B cell (primary cell): ENCODE data around the gene RANBP3. TPM values are rescaled to one million over a fixed set of nuclear protein-coding genes. Genes with fewer than 3 reads are reported as not detected.

Experiments
- ATAC-seq: fragments of 200-7000 bp; cut with Tn5 transposase; one replicate; pipeline ENCODE4 v1.10.0; 2021; ENCODE audit warnings: low read depth, mild to moderate bottlenecking, moderate number of reproducible peaks, moderate library complexity
- CTCF ChIA-PET: fragments of 350-600 bp; sonication (Branson Sonifier 250); formaldehyde crosslinking; loops from one replicate; lab custom pipeline; 2021; ENCODE audit warnings: antibody characterized with exemption, inconsistent platforms; lab: Charles Lee
- POLR2A ChIA-PET: fragments of 350-600 bp; sonication (Branson Sonifier 250); formaldehyde crosslinking; loops from one replicate; lab custom pipeline; 2021; ENCODE audit warnings: antibody characterized with exemption; lab: Charles Lee
- DNase-seq: peaks from one replicate; pipeline ENCODE4 v3.0.0; 2013
- H2AFZ ChIP-seq: 2 replicates; pipeline ENCODE4 v1.6.1; 2012; ENCODE audit warnings: mild to moderate bottlenecking, low read depth, low read length; ENCODE audit not compliant: insufficient read depth, poor library complexity, severe bottlenecking
- H3K27ac ChIP-seq, 2 donors: 1 replicate in 1 of 2; 2 replicates in 1 of 2; pipeline ENCODE4 v1.5.1; 2012 to 2013; ENCODE audit warnings: low read length in 2 of 2, mild to moderate bottlenecking in 2 of 2, moderate library complexity in 1 of 2
- H3K27me3 ChIP-seq, 4 experiments: fragments of 200-600 bp in 1 of 4; sonication (generic) in 1 of 4; replicated peaks in 1 of 4; 1 replicate in 2 of 4; 2 replicates in 2 of 4; pipeline versions ENCODE4 v1.6.1 to v1.7.0; 2013 to 2016; ENCODE audit warnings: low read length in 3 of 4, mild to moderate bottlenecking in 2 of 4, mixed read lengths in 1 of 4, moderate library complexity in 1 of 4; ENCODE audit not compliant: insufficient read depth in 4 of 4, control insufficient read depth in 3 of 4; ENCODE audit errors: control extremely low read depth in 1 of 4
- H3K36me3 ChIP-seq, 2 experiments: replicated peaks in 1 of 2; 1 replicate in 1 of 2; 2 replicates in 1 of 2; pipeline versions ENCODE4 v1.6.1 to v1.7.1; 2013; ENCODE audit warnings: low read length in 1 of 2; ENCODE audit not compliant: insufficient read depth in 2 of 2, control insufficient read depth in 1 of 2; ENCODE audit errors: control extremely low read depth in 1 of 2, extremely low read depth in 1 of 2
- H3K4me1 ChIP-seq, 2 donors: fragments of 200-600 bp in 1 of 2; sonication (generic) in 1 of 2; 1 replicate in 1 of 2; 2 replicates in 1 of 2; pipeline versions ENCODE4 v1.5.1 to v1.6.1; 2013 to 2017; ENCODE audit warnings: low read length in 2 of 2; ENCODE audit not compliant: control insufficient read depth in 2 of 2, insufficient read depth in 2 of 2
- H3K4me2 ChIP-seq: replicated peaks from 2 replicates; pipeline ENCODE3; 2012; ENCODE audit warnings: mild to moderate bottlenecking, low read depth, low read length; ENCODE audit not compliant: poor library complexity, severe bottlenecking
- H3K4me3 ChIP-seq, 5 experiments: fragments of 200-600 bp in 1 of 5; sonication (generic) in 1 of 5; 1 replicate in 3 of 5; 2 replicates in 2 of 5; pipeline versions ENCODE4 v1.5.1 to v1.7.0; 2011 to 2016; ENCODE audit warnings: low read length in 4 of 5, mild to moderate bottlenecking in 4 of 5, low read depth in 2 of 5, control low read depth in 1 of 5, moderate library complexity in 1 of 5; ENCODE audit not compliant: insufficient read depth in 1 of 5; ENCODE audit errors: control extremely low read depth in 1 of 5, extremely low read depth in 1 of 5
- H3K79me2 ChIP-seq: fragments of 200-600 bp; sonication (generic); one replicate; pipeline ENCODE4 v1.6.0; 2016; ENCODE audit warnings: low read length; ENCODE audit not compliant: control insufficient read depth, insufficient read depth
- H3K9ac ChIP-seq: fragments of 200-600 bp; sonication (generic); 2 replicates; pipeline ENCODE4 v1.6.1; 2017; ENCODE audit warnings: mild to moderate bottlenecking, low read length, moderate library complexity
- H3K9me3 ChIP-seq, 3 donors: one replicate each; pipeline versions ENCODE4 v1.6.1 to v1.7.1; 2013; ENCODE audit warnings: low read length in 2 of 3; ENCODE audit not compliant: control insufficient read depth in 2 of 3, insufficient read depth in 1 of 3; ENCODE audit errors: control extremely low read depth in 1 of 3
- H4K20me1 ChIP-seq: 2 replicates; pipeline ENCODE4 v1.6.0; 2012; ENCODE audit warnings: mild to moderate bottlenecking, low read length; ENCODE audit not compliant: insufficient read depth, control insufficient read depth, poor library complexity, severe bottlenecking
- H3K27ac Mint-ChIP-seq: one replicate; pipeline ENCODE4 v1.8.0; 2021; ENCODE audit warnings: mixed read lengths
- H3K27me3 Mint-ChIP-seq: one replicate; pipeline ENCODE4 v1.8.0; 2021; ENCODE audit warnings: mixed read lengths
- H3K4me1 Mint-ChIP-seq: one replicate; pipeline ENCODE4 v1.8.0; 2021; ENCODE audit warnings: mixed read lengths
- H3K4me3 Mint-ChIP-seq: one replicate; pipeline ENCODE4 v1.8.0; 2021; ENCODE audit warnings: mixed read lengths
- H3K9me3 Mint-ChIP-seq: one replicate; pipeline ENCODE4 v1.8.0; 2022; ENCODE audit warnings: mixed read lengths; ENCODE audit not compliant: insufficient read depth
- EZH2 ChIP-seq: IDR thresholded peaks from 2 replicates; pipeline ENCODE4 v1.6.1; 2012; ENCODE audit warnings: borderline replicate concordance, low read depth, mild to moderate bottlenecking, moderate library complexity, low read length; ENCODE audit not compliant: insufficient read depth, poor library complexity, severe bottlenecking
- WGBS: methylation state at CpG from one replicate; pipeline ENCODE4 v1.1.5; 2013; ENCODE audit warnings: missing lambda C conversion rate; ENCODE audit not compliant: insufficient coverage; 5-methylcytosine and 5-hydroxymethylcytosine counted together
- intact Hi-C: fragments of 100-400 bp; cut with micrococcal nuclease; formaldehyde crosslinking; loops from one replicate; pipeline ENCODE4 v1.10.0; 2022
- polyA plus RNA-seq: library from polyadenylated mRNA; depleted of rRNA; stranded (reverse); fragments of >200 nt; gene quantifications from 2 replicates; pipeline ENCODE4 v1.2.3, GENCODE V29; 2012
- total RNA-seq, 2 donors: library from RNA; stranded (reverse); fragments of 120-200 nt in 1 of 2; gene quantifications; 1 replicate in 1 of 2; 2 replicates in 1 of 2; pipeline versions ENCODE4 v1.2.3 to v1.2.4, GENCODE V29; 2013 to 2022
- TF ChIP-seq, protein P1 (sequence below): fragments of 200-600 bp; IDR thresholded peaks from one replicate; pipeline ENCODE4 v1.8.0; 2022; ENCODE audit warnings: antibody characterized with exemption, mild to moderate bottlenecking

The RANBP3 gene
- total and polyA plus RNA-seq, 2 donors (not counting 1 experiment from before 2014, with no cell fraction given): 86.7 to 91.7 TPM

DNA sequence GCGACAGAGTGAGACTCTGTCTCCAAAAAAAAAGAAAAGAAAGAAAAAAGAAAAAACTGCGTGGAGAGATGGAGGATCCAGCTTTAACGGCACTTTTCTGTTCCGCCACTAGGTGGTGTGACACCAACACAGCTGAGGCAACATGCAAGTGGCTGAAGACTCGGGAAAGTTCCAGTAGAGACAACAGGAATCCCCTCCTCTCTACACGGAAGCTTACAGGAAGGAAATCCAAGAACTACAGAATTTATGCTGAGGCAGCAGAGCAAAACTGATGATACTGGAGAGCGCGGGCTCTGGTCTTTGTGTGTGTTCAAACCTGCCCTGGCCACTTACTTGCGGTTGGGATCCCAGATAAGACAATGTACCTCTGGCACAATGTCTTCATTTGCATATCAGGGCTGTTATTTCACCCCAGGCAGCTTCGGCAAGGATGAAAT is 9.9 kb downstream of the RANBP3 start:
- Mint-ChIP-seq H3K27me3 (no peaks in the 10 kb centered on the region), H3K4me1 (peaks cover 76% of the 10 kb centered on the region), H3K27ac (peak overlapping the region; percentile 70), H3K9me3 (no peaks in the 10 kb centered on the region), H3K4me3 (no peak overlapping the region)
- H3K9ac ChIP-seq: no peak overlapping the region
- peak overlapping the region in 1 of 2 donors; percentile 3 for H3K27ac ChIP-seq
- ChIA-PET POLR2A (interaction anchor here (0.5 to 0.9 kb wide), 3 partner anchors 10 to 1304 kb away, joined by 5 to 12 read pairs (median 6); partner anchors contain the start of gene RANBP3), CTCF (interaction anchor here (0.6 to 6.4 kb wide), 21 partner anchors 8 to 449 kb away, joined by 3 to 51 read pairs (median 5); partner anchors contain the start of gene RANBP3)
- peak overlapping the region; percentile 15 for H2AFZ ChIP-seq
- ATAC-seq: peak; percentile 82
- DNase-seq: peak; percentile 70
- H3K36me3 ChIP-seq: peaks cover 0 to 18% of the 10 kb centered on the region in 2 experiments
- intact Hi-C loops: loop anchor here (5.0 kb wide), 1 partner anchor 54 kb away; no protein-coding TSS in a partner anchor
- peaks cover 18 to 35% of the 10 kb centered on the region in 2 donors for H3K4me1 ChIP-seq
- no peak for TF ChIP-seq EZH2
- TF ChIP-seq, protein P1, sequence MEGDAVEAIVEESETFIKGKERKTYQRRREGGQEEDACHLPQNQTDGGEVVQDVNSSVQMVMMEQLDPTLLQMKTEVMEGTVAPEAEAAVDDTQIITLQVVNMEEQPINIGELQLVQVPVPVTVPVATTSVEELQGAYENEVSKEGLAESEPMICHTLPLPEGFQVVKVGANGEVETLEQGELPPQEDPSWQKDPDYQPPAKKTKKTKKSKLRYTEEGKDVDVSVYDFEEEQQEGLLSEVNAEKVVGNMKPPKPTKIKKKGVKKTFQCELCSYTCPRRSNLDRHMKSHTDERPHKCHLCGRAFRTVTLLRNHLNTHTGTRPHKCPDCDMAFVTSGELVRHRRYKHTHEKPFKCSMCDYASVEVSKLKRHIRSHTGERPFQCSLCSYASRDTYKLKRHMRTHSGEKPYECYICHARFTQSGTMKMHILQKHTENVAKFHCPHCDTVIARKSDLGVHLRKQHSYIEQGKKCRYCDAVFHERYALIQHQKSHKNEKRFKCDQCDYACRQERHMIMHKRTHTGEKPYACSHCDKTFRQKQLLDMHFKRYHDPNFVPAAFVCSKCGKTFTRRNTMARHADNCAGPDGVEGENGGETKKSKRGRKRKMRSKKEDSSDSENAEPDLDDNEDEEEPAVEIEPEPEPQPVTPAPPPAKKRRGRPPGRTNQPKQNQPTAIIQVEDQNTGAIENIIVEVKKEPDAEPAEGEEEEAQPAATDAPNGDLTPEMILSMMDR: peak; percentile 94
- no peaks in the 10 kb centered on the region for H3K27me3 ChIP-seq
- no peaks in the 10 kb centered on the region for H3K9me3 ChIP-seq
- H3K79me2 ChIP-seq: peaks cover 100% of the 10 kb centered on the region
- 19% methylated on average over 10 of the region's 10 CpGs for WGBS
- peaks cover 96% of the 10 kb centered on the region for H4K20me1 ChIP-seq
- no peak overlapping the region for H3K4me3 ChIP-seq
- H3K4me2 ChIP-seq: peak overlapping the region; percentile 26

DNA sequence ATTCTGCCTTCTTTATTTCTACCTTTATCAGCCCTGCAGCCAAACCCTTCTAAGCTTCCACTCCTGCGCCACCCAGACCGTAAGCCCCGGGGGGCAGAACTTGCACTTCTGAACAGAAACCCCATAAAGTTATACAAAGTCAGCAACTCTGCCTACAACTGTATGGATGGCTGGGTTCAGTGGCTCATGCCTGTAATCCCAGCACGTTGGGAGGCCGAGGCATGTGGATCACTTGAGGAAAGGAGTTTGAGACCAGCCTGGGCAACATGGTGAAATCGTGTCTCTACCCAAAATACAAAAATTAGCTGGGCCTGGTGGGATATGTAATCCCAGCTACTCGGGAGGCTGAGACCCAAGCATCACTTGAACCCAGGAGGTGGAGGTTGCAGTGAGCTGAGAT is 10.4 kb downstream of the RANBP3 start:
- no peaks in the 10 kb centered on the region for H3K27me3 ChIP-seq
- peaks cover 23 to 38% of the 10 kb centered on the region in 2 donors for H3K4me1 ChIP-seq
- ATAC-seq (no peak), DNase-seq (no peak)
- H3K9ac ChIP-seq: no peak overlapping the region
- H3K27me3 Mint-ChIP-seq: no peaks in the 10 kb centered on the region
- H3K9me3 ChIP-seq: no peaks in the 10 kb centered on the region
- TF ChIP-seq EZH2: no peak
- TF ChIP-seq, protein P1: no peak
- H3K27ac Mint-ChIP-seq: peak overlapping the region; percentile 70
- POLR2A ChIA-PET: interaction anchor here (0.9 kb wide), 1 partner anchor 11 kb away, joined by 5 read pairs; the partner anchor contains the start of gene RANBP3
- whole genome bisulfite sequencing: 92% methylated on average over 5 of the region's 7 CpGs
- peak overlapping the region; percentile 15 for H2AFZ ChIP-seq
- peaks cover 80% of the 10 kb centered on the region for H3K4me1 Mint-ChIP-seq
- H3K79me2 ChIP-seq: peaks cover 100% of the 10 kb centered on the region
- CTCF ChIA-PET: interaction anchor here (0.6 to 6.4 kb wide), 21 partner anchors 8 to 449 kb away, joined by 3 to 51 read pairs (median 5); partner anchors contain the start of gene RANBP3
- peaks cover 0 to 18% of the 10 kb centered on the region in 2 experiments for H3K36me3 ChIP-seq
- no peak overlapping the region for H3K27ac ChIP-seq
- H4K20me1 ChIP-seq: peaks cover 96% of the 10 kb centered on the region
- no peaks in the 10 kb centered on the region for H3K9me3 Mint-ChIP-seq
- peak overlapping the region; percentile 26 for H3K4me2 ChIP-seq
- H3K4me3 Mint-ChIP-seq: no peak overlapping the region
- intact Hi-C loops: loop anchor here (5.0 kb wide), 1 partner anchor 55 kb away; no protein-coding TSS in a partner anchor
- H3K4me3 ChIP-seq: no peak overlapping the region
